Measurements from ENCODE around the gene PRELID1.

DNA sequence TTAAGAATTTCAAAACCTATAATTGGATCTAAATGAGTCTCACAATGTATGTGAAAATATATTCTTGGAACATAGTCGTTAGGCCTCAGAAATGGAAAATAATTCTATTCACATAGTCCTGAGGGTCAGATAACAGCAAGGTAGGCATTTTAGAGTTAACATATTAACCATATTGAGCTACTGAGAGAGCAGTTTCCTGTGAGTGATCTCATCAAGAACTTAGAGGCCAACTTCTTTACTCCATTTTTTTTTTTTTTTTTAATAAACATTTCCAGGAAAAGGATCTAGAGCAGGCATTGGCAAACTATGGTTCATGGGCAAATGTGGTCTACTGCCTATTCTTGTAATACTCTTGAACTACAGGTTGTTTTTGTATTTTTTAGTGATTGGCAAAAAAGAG, 26.7 kb upstream of the PRELID1 start:
- no peak for TF ChIP-seq POLR2A (IDR thresholded peaks at IDR 0.05; ENCODE audit: low read depth, low read length)
- TF ChIP-seq, protein P1, sequence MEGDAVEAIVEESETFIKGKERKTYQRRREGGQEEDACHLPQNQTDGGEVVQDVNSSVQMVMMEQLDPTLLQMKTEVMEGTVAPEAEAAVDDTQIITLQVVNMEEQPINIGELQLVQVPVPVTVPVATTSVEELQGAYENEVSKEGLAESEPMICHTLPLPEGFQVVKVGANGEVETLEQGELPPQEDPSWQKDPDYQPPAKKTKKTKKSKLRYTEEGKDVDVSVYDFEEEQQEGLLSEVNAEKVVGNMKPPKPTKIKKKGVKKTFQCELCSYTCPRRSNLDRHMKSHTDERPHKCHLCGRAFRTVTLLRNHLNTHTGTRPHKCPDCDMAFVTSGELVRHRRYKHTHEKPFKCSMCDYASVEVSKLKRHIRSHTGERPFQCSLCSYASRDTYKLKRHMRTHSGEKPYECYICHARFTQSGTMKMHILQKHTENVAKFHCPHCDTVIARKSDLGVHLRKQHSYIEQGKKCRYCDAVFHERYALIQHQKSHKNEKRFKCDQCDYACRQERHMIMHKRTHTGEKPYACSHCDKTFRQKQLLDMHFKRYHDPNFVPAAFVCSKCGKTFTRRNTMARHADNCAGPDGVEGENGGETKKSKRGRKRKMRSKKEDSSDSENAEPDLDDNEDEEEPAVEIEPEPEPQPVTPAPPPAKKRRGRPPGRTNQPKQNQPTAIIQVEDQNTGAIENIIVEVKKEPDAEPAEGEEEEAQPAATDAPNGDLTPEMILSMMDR (IDR thresholded peaks at IDR 0.05; ENCODE audit: extremely low read depth in 1 of 2, insufficient read depth in 1 of 2, low read depth in 1 of 2, low read length in 2 of 2): no peak
